Neural progenitor cell (in vitro differentiated cells): ENCODE results near the gene RBMS2.
"Not testable (repeated sequence)": the region's sequence is repeated elsewhere in the genome, so short reads cannot be mapped to it uniquely, and the experiment has no call there.

ENCODE experiments used
- CTCF ChIP-seq: fragments of 200-600 bp; sonication (generic); IDR thresholded peaks from 2 replicates; pipeline ENCODE4 v1.5.1; 2017; ENCODE audit warnings: antibody characterized with exemption, mild to moderate bottlenecking
- EZH2 ChIP-seq: fragments of 200-600 bp; sonication (generic); IDR thresholded peaks from 2 replicates; pipeline ENCODE4 v1.6.1; 2017; ENCODE audit warnings: antibody characterized with exemption, mild to moderate bottlenecking, moderate library complexity

- not testable (repeated sequence) for TF ChIP-seq EZH2, CTCF
Measured at GRCh38 chr12:56499879-56500278, 21.7 kb upstream of the RBMS2 start.
